GM18951 (cell line): Measurements from ENCODE around the gene SLC45A2.
"Not testable (repeated sequence)": the region's sequence is repeated elsewhere in the genome, so short reads cannot be mapped to it uniquely, and the experiment has no call there.

Experiments used
- POLR2A ChIP-seq: IDR thresholded peaks from 4 replicates; pipeline ENCODE4 v1.6.1; 2011; ENCODE audit warnings: mild to moderate bottlenecking; ENCODE audit not compliant: insufficient read length, insufficient read depth; ENCODE audit errors: extremely low read depth
- in situ Hi-C: fragments of 300-500 bp; cut with MboI; formaldehyde crosslinking; loops from one replicate; pipeline ENCODE4 v1.12.0; 2022; ENCODE audit warnings: low sequenced_read_pairs, mixed read lengths, inconsistent platforms; ENCODE audit not compliant: unreplicated experiment

Gene SLC45A2, protein sequence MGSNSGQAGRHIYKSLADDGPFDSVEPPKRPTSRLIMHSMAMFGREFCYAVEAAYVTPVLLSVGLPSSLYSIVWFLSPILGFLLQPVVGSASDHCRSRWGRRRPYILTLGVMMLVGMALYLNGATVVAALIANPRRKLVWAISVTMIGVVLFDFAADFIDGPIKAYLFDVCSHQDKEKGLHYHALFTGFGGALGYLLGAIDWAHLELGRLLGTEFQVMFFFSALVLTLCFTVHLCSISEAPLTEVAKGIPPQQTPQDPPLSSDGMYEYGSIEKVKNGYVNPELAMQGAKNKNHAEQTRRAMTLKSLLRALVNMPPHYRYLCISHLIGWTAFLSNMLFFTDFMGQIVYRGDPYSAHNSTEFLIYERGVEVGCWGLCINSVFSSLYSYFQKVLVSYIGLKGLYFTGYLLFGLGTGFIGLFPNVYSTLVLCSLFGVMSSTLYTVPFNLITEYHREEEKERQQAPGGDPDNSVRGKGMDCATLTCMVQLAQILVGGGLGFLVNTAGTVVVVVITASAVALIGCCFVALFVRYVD

DNA sequence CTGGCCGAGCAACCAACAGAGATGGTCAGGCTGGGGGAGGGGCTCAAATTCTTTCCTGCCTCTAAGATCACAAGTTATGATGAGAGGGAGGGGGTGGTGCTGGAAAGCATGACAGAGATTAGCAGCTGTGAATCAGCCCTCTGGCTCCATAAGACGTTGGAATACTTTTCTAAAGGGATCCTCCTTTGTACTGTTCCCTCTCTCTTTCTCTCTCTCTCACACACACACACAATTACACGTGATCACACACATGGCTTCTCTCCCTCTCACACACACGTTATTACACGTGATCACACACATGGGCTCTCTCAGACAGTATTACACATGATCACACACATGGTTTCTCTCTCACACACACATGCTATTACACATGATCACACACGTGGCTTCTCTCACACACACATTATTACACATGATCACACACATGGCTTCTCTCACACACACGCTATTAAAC lies at the start of gene SLC45A2:
SLC45A2 (minus strand) TSS at position 23 of the 454 bp plus-strand sequence. CDS start 110 bp downstream, outside the sequence.
- in situ Hi-C loops, result no loop called here
- no peak for TF ChIP-seq POLR2A

DNA sequence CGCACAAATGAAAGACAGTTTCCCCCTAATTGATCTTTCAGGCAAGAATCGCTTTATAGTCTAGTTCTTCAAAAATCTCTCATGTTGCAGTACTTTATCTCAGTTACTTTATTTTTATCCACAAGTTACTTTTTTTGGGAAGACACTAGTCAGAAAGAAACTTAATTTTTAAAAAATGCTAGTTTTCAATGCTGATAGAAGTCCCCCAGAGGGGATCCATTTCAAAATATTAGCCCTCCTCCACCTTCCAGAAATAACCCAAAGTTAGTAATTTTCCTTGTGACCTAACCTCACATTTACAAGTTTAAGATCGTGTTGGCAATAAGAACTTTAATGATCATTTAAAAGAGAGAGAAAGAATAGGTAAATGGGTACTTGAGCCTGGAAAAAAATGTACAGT lies 47.5 kb upstream of the SLC45A2 start:
- no peak for TF ChIP-seq POLR2A
- in situ Hi-C loops, result no loop called here

DNA sequence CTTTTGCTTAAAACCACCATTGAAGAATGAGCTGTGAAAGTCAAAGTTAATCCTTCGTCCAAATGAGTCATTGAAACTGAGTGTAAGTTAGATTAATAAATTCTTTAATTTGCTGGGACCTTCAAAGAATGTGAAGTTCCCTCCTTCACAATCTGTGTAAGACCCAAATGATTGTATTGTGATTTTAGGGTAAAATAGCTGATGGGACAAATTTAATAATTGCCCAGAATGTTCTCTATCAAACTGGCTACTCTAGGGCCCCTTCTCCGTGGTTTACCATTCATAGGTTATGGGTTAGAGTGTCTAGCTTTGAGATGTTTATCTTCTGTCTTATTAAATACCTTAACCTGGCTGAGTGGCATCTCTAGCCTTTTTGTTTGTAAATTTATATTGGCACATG lies 46.6 kb upstream of the SLC45A2 start:
- TF ChIP-seq POLR2A, result no peak
- in situ Hi-C loops, result no loop called here

DNA sequence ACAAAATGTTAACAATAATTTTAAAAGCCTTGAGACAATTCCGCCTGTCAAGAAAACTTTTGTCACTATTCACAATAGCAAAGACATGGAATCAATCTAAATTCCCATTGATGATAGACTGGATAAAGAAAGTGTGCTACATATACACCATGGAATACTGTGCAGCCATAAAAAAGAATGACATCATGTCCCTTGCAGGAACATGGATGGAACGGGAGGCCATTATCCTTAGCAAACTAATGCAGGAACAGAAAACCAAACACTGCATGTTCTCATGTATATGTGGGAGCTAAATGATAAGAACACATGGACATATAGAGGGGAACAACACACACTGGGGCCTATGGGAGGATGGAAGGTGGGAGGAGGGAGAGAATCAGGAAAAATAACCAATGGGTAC lies 46.1 kb upstream of the SLC45A2 start:
- in situ Hi-C loops, result not testable (repeated sequence)

DNA sequence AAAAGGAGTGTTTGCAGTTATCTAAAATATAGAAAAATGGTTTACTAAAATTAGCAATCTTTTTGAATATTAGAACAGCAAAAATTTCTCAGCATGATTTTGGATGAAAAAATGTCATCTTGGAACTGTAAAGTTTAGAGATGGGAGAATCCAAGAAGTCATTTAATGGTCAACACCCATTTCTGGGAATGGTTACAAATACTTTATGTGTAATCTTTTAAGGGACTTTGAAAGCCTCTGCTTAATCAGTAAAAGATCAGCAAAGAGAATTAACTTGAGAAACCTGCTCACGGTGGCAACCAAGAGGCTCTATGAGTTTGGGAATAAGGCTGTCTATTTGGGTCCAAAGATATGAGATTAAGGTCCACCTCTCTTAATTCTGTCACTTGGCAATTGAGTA lies 45.6 kb upstream of the SLC45A2 start:
- in situ Hi-C loops, result no loop called here
- no peak for TF ChIP-seq POLR2A

DNA sequence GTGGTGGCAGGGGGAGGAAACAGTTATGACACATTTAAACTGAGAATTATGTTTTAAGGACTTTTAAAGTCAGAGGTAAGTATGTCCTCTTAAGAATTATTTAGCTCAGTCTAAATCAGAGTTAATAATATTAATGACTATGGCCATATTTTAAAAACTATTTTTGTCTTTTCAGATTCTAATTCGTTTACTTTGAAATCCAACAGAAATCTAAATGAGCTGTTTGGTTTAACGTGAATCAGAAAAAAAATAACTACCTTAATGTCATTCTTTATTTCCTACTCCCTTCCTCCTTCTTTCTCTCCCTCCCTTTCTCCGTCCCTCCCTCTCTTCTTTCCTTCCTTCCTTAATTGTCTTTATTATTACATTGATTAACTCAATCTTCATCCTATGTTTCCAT lies 43.9 kb upstream of the SLC45A2 start:
- in situ Hi-C loops, result no loop called here
- no peak for TF ChIP-seq POLR2A

DNA sequence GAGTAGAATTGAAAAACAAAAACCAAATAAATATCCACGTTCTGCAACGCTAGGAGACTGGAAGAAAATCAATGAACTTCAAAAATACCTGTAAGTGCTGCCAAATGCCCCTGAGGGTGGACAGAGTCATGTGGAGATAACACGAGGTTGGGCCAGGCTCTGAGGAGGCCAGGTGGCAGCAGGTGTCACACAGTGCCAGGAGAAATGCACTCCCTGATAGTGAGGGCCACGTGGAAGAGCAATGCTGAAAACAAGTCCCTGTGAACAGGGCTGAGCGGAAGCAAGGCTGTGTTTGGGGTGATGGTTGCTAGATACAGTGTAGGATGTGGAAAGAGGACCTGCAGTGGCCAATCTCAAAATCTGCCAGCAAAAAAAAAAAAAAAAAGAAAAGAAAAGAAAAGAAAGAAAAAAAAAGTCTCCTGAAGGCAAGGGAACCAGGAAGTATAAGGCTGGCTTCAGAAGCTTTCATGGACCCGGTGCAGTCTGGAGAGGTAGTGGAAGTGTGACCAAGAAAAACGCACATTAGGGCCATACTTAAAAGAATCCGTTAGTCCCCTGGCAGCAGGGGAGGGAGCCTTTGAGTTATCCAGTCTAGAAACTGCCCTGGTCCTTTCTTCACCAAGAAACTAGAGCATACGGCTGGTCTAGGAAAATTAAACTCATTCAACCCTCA lies 41.7 kb upstream of the SLC45A2 start:
- no peak for TF ChIP-seq POLR2A
- in situ Hi-C loops, result no loop called here

DNA sequence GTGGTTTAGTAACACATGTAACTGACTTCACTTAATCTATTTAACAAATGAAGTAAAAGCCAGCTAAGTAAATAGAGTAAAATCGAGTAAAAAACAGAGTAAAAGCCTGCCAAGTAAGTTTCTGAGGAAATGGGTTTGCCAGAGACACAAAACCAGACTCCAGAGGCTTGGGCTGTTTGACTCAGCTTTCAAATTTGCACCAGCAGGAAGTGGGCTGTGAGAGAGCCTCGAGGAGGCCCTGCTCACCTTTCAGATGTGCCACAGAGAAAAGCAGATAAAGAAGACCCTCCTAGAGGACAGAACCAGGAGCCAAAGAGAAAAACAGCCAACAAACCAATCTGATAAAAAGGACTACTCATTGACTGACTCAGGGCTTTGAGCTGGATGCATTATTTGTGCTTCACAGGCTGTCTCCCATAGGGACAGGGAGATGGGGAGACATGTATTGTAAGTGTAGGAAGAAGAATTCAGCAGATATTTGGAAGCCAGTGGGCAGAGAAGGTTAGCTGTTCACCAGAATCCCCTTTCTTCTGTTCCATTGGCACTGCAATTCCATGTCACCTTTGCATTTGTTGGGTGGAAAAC lies 37.7 kb upstream of the SLC45A2 start:
- TF ChIP-seq POLR2A, result no peak
- in situ Hi-C loops, result no loop called here

DNA sequence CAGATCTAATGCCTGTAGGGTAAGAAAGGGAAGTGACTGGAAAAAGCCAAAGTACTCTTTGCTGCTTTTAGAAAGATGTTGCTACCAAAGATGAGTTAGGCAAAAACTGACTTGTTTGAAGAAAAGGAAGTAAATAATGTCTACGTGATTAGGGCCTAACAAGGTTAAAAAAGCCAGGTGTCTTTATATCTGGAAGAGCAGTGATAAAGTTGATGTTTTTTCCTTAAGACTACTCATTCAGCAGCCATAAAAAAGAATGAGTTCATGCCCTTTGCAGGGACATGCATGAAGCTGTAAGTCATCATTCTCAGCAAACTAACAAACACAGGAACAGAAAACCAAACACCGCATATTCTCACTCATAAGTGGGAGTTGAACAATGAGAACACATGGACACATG lies 36.8 kb upstream of the SLC45A2 start:
- in situ Hi-C loops, result no loop called here
- no peak for TF ChIP-seq POLR2A

DNA sequence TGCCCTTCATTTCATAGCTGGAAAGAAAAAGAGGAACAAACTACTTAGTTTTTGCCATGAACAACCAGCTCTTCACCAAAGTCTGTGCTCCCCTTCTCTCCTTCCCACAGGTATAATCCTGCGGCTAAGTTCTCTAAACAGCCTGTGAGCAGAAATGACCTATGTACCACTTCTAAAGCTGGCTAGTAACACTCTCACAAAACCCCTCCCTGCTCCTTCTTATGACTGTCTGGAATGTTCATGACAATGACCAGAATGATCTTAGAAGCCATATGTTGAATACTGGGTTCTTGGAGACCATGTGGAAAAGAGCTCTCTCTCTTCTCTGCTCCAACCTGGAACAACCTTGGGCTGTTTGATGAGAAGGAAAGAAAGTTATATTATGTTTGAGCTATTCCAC lies 36.2 kb upstream of the SLC45A2 start:
- no peak for TF ChIP-seq POLR2A
- in situ Hi-C loops, result no loop called here

DNA sequence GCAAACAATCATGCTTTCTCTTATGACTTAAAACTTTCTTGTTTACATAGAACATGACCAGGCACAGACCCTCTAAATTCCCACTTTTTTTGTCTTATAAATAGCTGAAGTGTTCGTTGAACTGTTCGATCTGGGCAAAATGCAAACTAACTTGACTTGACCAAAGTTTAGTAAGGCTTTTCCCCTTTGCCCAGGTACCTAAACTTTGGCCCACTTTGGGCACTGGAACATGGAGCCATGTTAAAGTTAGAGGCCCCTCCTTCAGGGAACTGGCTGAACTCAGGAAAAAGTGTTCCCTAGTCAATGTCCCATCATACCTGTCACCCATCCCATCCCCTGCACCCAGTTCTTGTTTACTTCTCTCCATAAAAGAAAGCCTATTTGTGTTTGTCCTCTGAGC lies 32.8 kb upstream of the SLC45A2 start:
- no peak for TF ChIP-seq POLR2A

DNA sequence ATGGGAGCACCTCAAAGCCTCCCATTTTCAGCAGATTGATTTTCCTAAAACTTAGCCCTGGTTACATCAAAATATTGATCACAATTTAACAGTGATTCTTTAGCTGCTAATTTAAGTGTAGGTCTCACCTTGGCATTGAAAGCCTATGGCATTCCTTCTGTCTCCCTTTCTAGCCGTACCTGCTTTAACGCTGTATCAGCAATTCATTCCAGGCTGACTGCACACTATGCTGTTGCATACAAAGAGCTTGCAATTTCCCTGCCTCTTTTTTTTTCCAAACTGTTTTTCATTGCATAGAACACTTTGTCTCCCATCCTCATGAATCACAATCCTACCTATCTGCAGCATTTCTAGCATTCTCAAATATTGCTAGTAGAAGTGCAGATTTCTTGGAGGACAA lies 32.3 kb upstream of the SLC45A2 start:
- in situ Hi-C loops, result no loop called here
- no peak for TF ChIP-seq POLR2A

More for the DNA sequence above, 32.8 kb upstream of the SLC45A2 start:
- in situ Hi-C loops, result no loop called here

DNA sequence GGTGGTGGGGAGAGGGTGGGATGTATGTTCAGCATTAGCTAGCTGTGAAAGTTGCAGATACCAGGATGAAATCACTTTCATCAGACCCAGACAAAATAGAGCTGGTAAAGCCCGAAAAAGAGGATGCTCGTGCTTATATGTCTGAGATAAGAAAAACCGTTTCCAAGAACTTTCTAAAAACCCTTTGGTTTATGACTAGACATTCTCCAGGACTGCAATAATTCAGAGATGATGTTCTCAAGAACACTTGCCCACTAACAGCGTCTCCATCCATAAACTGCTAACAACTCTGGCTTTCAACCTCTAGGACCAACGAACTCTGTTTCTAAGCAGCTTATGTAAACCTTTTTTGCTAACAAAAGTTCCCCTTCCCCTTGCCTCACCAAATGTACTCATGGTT lies 31.7 kb upstream of the SLC45A2 start:
- in situ Hi-C loops, result no loop called here

More for the DNA sequence above, 31.7 kb upstream of the SLC45A2 start:
- TF ChIP-seq POLR2A, result no peak
